ENCODE results near the gene CARS2.

GRCh38 chr13:110640591-110641029, 65.3 kb downstream of the CARS2 start:
- no peak for TF ChIP-seq CTCF (IDR thresholded peaks at IDR 0.05; ENCODE audit: borderline replicate concordance, extremely low read depth, low read length, poor library complexity, severe bottlenecking)
- TF ChIP-seq EZH2 (IDR thresholded peaks at IDR 0.05; ENCODE audit: borderline replicate concordance, low read depth, low read length, severe bottlenecking), result no peak

Measured in DND-41 (cell line).